ENCODE data around the gene GRIA4. TPM values are rescaled to one million over a fixed set of nuclear protein-coding genes. Genes with fewer than 3 reads are reported as not detected.

The GRIA4 gene
- 10 to 100 TPM in 9 of 12 donors, 1 to 10 TPM in 2, not detected in 1; 7.3 to 38.0 (median 12.4) TPM for polyA plus RNA-seq (ENCODE audit: insufficient read length in 12 of 12)
- long read RNA-seq, donor 1: 0 reads
- long read RNA-seq, donor 2, partial matches to known transcripts: 0 of 3 reads
- long read RNA-seq, donor 2, other reads (novel, unspliced or antisense): 0 of 3 reads
- long read RNA-seq, donor 3, partial matches to known transcripts: 0 of 2 reads
- long read RNA-seq, donor 3, other reads (novel, unspliced or antisense): 0 of 2 reads
- long read RNA-seq, donor 4: 0 reads
- long read RNA-seq, donor 5: 0 reads
- long read RNA-seq, donor 6: 0 reads
- long read RNA-seq, donor 7: 0 reads
- long read RNA-seq, donor 8, partial matches to known transcripts: 0 of 1 reads
- long read RNA-seq, donor 8, other reads (novel, unspliced or antisense): 0 of 1 reads
- long read RNA-seq, donor 9: 0 reads
- long read RNA-seq, donor 10, partial matches to known transcripts: 0 of 1 reads
- long read RNA-seq, donor 10, other reads (novel, unspliced or antisense): 0 of 1 reads
- long read RNA-seq, donor 11, full-length matches to known transcripts: 2 of 2 reads
- long read RNA-seq, donor 11, partial matches to known transcripts: 0 of 2 reads
- long read RNA-seq, donor 11, other reads (novel, unspliced or antisense): 0 of 2 reads

GRCh38 chr11:105609832-105610781 is at the start of gene GRIA4:
Gene GRIA4, plus strand, starts transcription at chr11:105610073. Its CDS starts 925 bp downstream, at chr11:105610998.
- DNase-seq: peak; percentile 43

DNA sequence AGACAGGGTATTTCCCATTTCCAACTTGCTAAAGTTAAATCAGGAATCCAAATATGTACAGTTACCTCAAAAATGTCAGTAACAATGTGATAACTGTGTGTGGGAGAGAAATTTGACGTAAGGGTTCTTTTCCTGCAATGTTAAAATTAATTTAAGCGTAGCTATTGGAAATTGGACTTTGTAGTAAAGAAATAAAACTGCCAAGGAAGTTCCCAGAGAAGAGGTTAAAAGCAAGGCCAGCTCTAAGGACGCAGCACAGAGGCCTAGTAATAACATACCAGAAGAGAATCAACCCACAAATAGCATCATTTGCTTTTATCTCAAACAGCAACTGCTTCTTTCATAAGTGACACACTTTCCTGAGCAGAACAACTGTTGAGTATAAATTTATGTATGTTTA is 36.8 kb upstream of the GRIA4 start:
- DNase-seq: no peak

GRCh38 chr11:105574974-105575373 is 34.9 kb upstream of the GRIA4 start:
- no peak for DNase-seq

DNA sequence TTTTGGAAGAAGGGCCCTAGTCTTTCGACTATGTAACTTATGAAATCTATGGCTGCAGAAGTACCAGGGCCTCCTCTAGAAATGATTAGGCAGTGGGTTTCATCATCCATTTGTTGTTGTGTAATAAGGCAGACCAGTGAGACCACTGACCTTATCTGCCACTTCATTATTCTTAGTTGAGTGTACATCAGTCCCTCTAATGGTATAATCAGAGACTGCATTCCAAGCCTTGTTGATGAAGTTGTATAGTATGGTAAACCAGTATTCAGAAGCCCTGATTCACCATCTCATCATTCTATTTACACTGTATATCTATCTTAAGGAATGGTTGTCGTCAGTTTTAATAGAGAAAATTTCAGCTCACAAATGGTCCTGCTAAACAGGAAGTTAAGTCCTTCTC is 32.2 kb upstream of the GRIA4 start:
- DNase-seq: no peak

DNA sequence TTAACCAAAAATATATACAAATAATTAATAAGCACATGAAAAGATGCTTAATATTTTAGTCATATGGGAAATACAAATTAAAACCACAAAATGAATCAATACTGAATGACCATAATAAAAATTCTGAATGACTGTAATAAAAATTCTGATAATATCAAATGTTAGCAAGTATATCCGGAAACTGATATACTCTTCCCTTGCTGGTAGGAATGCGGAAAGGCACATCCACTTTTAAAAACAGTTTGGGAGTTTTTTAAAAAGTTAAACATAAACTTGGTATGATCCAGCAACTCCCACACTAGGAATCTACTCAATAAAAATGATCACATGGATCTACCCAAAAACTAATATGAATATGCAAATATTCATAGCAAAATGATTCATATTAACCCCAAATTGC is 30.8 kb upstream of the GRIA4 start:
- no peak for DNase-seq

- no peak for DNase-seq
Observed at GRCh38 chr11:105582497-105582896, 27.4 kb upstream of the GRIA4 start.

GRCh38 chr11:105588001-105588400 is 21.9 kb upstream of the GRIA4 start:
- no peak for DNase-seq

DNA sequence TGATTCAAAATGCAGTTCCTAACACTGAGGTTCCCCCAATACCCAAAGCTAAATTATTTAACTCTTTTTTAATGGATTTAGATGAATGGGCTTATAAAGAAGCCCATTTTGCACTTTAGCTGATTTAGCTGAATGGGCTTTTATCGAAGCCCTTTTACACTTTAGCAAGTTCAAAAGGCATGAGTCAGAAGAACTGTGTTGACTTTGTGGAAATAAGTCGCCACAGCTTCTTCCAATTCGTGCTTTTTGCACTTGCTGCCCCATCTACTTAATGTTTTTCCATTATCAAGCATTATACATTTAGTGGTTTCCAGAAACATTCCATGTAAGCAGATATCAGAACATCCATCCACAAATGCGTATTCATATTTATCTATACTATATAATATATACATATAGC is 20.5 kb upstream of the GRIA4 start:
- DNase-seq: no peak

DNA sequence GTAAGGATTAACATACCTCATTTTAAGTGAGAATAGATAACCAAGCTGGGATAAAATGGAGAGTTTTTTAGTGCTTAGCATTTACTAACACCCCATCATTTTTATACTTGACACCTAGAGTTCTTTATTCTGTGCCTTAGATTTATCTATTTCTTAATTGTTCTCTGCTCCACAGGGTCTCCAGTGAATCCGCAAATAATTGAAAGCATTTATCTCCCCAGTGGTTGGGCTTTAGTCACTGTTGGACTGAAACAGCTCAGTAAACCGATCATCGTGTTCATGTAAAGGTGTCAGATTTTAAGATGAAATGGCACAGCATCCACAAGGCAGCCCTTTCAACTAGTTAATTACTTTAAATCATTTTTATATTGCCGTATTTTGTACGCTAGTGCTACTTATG is 17.8 kb upstream of the GRIA4 start:
- no peak for DNase-seq

GRCh38 chr11:105598371-105598770 is 11.5 kb upstream of the GRIA4 start:
- no peak for DNase-seq

DNA sequence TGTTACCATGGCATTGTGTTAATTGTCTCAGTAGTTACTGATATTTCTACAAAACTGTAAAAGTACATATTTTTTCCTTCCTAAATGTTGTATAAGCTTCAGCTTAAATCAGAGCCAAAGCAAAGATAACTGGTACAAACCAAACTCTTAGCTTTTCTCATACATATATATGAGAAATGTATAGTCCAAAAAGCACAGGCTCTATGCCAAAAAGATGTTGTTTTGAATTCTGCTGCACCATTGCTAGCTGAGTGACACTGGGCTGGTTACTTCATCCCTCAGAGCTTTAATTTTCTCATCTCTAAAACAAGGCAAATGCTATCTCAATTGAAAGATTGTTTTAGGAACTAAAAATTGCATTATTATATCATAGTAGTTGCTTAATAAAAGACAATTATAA is 6.7 kb upstream of the GRIA4 start:
- no peak for DNase-seq

DNA sequence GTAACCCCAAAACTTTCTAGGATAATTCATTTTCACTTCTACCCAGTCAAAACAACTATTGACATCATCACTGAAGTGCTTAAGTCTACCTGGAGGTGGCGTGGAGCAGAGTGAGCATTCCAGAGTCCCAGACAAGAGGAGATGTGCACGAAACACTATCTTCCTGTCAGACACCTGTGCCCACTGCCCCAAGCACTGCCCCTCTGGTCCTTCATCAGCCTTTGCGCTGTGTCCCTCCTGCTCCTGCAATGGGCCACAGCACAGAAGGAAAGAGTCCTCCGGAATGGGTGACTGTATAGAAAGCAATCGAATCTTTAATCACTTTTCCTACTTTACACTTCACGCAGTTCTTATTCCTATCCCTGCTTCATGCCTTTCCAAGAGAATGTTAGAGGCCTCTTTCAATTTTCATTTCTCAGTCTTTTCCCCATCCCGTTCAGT is 512 bp upstream of the GRIA4 start:
- DNase-seq: no peak

DNA sequence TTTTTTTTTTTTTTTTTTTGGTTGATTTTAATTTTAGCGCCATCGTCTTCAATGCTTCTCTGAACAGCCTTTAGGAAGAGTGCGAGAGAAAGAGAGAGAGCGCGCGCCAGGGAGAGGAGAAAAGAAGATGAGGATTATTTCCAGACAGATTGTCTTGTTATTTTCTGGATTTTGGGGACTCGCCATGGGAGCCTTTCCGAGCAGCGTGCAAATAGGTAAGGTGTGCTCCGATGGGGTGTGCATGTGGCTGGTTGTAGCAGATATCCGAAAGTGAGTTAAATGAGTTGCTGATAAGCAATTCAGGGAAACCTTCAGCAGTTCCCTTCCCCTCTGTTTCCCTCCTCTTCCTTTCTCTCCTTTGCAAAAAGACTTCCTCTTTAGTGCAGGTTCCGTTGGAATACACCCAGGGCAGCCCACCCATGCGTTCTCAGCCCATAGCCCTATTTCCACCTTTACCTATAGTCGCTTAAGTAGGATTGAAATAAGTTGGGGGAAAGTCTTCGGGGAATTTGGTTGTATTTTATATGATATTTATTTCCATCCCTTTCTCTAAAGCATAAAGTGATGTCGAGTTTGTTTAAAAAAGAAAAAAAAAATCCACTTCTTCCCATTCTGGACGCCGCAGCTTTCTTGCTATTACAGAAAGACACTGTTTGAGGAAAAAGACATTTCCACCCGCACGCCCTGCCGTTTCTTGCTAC is 1.1 kb downstream of the GRIA4 start:
- no peak for DNase-seq

DNA sequence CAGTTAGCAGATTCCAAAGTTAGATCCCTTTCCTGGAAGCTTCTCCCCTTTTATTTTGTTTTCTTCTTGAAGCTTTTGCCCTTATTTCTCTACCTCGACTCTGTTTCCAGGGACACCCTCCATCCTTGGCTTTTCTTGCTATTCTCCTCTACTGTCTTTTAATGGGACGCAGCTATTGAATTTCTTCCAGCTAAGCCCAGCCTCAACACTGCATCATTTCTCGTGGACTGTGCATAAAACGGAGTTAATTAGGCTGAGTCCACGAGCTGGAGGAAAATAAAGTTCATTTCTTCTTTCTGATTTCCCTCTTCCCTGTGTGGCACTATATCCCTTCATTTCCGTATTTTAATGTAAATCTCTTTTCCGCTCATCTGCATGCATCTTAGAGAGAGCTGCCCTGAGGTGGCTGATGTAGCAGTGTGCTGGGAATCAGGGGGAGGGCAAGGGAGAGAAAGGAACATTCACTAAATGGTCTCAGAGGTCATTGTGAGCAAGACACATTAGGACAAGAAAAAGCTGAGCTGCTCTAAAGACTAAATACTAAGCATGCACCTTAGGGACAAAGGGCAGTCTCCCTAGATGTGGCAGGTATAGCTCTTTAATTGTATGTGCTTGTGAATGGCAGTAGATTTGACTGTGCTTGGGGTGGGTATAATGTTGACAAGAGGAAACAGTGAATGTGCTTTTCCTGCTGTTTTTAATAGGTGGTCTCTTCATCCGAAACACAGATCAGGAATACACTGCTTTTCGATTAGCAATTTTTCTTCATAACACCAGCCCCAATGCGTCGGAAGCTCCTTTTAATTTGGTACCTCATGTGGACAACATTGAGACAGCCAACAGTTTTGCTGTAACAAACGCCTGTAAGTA is 1.9 kb downstream of the GRIA4 start:
- DNase-seq: no peak

- no peak for DNase-seq
Observed at GRCh38 chr11:105612771-105613170, 2.9 kb downstream of the GRIA4 start.

DNA sequence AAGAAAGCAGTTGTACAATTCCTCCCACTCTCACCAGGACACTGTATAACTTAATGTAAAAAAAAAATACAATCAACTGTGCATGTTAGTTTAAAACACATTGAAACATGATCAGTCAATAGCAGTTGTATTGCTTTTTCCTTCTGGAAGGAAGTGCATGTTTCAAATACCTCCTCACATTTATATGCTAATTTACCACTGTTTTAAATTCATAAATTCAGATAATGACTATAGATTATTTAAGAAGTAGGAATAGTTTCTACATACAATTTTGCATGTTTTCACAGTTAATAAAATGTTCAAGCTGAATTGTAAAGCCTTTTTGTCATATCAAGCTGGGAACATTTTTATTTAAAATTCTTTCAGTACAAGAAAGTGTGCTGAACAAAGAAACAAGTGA is 3.3 kb downstream of the GRIA4 start:
- DNase-seq: no peak

GRCh38 chr11:105618343-105618955 is 8.6 kb downstream of the GRIA4 start:
- no peak for DNase-seq

GRCh38 chr11:105619556-105619955 is 9.7 kb downstream of the GRIA4 start:
- DNase-seq: no peak

GRCh38 chr11:105622016-105622415 is 12.1 kb downstream of the GRIA4 start:
- DNase-seq: no peak

DNA sequence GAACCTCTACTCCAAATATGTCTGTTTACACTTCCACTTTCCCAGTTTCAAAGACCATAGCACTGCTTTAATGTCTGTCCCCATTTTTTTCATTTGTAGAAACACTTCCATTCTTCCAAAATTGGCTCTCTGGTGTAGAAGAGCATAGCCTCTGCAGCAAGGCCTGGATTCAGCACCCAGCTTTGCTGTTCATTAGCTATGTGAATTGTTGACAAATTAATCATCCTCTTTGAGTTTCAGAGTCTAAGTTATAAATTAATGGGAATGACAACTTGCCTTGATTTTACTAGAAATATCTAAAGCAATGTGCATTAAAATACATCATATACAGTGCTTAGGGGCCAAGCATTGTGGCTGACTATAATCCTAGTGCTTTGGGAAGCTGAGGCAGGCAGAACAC is 22.4 kb downstream of the GRIA4 start:
- DNase-seq: no peak
